Skin of body (tissue), 2 donors: ENCODE results near the gene ITSN1. TPM values are rescaled to one million over a fixed set of nuclear protein-coding genes. Genes with fewer than 3 reads are reported as not detected.
A peak's percentile ranks its signal among the peaks of the same experiment; 100 is the strongest.
"Not testable (repeated sequence)": the region's sequence is repeated elsewhere in the genome, so short reads cannot be mapped to it uniquely, and the experiment has no call there.

Experiments
- DNase-seq: peaks from one replicate; lab custom pipeline; 2025; lab: John Stamatoyannopoulos, UW
- total RNA-seq: library from RNA; depleted of rRNA; stranded (reverse); fragments of >200 nt; gene quantifications from one replicate; pipeline ENCODE4 v1.2.3, GENCODE V29; 2014

Gene ITSN1
- total RNA-seq, 1 donor from 2014 or later: 42.6 TPM

DNA sequence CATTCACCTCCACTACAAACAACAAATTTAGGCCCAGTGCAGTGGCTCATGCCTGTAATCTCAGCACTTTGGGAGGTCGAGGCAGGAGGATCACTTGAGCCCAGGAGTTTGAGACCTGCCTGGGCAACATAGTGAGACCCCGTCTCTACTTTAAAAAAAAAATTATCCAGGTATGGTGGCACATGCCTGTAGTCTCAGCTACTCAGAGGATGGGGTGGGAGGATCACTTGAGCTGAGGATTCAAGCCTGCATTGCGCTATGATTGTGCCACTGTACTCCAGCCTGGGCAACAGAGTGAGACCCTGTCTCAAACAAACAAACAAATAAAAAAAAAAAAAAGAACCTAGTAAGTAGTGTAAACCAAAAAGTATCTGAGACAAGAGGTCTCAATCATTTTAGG lies 86.8 kb downstream of the ITSN1 start:
- DNase-seq: not testable (repeated sequence)

DNA sequence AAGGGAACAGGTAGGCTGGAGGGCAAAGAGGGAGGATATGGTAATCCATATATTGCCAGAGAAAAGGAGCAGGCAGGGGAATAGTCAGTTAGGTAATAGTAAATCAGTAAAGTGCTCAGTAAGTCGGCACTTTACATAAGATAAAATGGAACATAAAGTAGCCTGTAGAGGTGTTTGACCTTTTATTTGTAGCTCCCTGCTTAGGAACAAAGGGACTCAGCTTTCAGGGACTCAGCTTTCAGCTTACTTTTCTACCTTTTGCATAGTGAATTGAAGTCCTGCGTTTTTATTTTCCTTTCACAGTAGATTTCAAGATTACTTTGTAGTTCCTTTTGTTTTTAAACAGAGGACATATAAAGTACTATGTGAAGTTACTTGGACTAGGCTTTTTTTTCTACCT lies 87.3 kb downstream of the ITSN1 start:
- no peak for DNase-seq

DNA sequence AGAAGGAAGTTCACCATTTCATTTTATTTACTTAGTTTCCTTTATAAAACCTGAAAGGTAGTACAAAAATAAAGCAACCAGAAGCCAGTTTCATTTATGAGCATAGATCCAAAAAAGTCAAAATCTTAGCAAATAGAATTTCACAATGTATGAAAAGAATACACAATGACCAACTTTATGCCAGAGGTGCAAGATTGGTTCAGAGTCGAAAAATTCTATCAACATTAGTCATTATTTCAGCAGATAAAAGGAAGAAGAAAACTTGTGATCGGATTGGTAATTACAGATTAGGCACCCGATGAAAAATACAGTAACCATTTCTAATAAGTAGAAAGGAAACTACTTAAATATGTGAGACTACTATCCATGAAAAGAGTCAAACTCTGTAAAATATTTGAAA lies 89.1 kb downstream of the ITSN1 start:
- no peak for DNase-seq

DNA sequence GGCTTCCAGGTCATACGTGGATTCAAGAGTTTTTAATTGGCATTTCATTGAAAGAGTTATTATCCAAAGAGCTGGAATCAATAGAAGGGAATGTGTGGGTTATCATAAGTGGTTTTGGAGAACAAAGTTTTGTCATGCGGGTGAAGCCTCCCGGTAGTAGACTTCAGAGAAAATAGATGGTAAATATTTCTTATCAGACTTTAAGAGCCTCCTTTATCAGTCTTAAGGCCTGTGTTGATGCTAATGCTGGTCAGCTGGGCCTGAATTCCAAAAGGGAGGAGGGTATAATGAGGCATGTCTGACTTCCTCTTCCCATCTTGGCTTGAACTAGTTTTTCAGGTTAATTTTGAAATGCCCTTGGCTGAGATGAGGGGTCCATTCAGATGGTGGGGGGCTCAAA lies 89.7 kb downstream of the ITSN1 start:
- DNase-seq: no peak

DNA sequence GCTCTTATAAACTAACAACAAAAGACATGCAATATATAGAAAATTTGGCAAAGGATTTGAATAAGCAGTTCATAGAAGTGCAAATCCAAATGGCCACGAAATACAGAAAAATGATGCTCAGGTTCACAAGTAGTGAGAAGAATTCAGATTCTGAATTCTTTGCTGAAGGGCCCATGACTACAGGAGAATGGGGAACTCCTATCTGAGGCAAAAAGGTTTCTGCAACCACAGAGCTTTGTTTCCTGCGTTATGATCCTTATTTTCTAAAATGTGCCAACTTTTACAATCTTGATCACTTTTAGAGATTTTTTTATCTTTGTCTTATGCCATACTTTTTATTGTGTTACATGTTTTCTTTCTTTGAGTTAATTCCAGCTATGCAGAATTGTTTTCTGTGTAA lies 91.3 kb downstream of the ITSN1 start:
- DNase-seq: no peak

DNA sequence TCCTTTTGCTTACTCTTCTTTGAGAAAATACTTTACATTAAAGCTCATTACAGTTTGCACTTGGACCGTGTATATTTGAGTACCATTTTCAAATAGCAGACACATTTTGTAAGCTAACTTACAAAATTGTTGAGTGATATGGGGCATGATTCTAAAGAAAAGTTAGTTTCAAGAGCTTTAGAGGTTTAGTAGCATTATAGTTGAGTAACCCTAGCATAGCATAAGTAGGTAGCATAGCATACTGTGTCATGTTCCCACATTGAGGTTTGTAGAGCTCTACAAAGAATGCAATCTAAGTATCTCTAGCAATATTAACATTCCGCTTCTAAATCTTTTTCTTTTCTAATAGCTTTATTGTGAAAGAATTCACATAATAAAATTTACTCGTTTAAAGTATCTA lies 92.0 kb downstream of the ITSN1 start:
- no peak for DNase-seq

DNA sequence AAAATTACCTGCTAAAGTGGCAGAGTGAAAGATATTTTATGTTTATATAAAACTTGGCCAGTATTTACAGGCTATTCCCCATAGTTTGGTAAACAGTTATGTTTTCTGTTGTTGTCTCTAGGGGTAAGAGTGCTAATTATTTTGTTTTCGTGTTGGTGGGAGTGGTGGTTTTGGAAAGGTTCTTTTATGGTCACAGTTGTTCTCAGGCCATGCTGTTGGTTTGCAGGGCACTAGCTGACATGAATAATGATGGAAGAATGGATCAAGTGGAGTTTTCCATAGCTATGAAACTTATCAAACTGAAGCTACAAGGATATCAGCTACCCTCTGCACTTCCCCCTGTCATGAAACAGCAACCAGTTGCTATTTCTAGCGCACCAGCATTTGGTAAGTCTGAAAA lies 92.5 kb downstream of the ITSN1 start:
- no peak for DNase-seq

DNA sequence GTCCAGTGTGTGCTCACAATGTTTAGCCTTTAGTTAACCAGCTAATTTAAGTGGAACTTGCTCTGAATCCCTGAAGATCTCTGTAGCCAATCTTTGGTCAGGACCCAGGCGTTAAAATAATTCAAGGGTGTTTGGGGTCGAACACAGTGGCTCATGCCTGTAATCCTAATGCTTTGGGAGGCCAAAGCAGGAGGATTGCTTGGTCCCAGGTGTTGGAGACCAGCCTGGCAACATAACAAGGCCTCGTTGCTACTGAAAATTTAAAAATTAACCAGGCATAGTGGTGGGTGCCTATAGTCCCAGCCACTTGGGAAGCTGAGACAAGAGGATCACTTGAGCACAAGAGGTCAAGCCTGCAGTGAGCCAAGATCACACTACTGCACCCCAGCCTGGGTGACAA lies 94.3 kb downstream of the ITSN1 start:
- DNase-seq: no peak

DNA sequence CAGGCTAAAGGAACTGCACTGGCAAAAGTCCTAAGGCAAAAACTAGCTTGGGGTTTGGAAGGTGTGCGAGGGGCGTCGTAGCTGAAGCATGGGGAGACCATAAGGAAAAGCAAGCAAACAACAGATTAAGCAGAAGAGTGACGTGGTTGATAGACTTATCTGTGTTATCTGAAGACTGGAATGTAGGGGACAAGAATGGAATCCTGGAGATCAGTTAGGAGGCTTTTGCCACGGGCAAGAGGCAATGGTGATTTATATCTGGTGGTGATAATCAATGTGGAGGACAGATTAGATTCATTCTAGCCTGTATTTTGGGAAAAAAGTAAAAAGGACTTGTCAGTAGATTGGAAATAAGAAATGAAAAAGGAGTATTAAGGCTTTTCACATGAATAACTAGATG lies 97.4 kb downstream of the ITSN1 start:
- DNase-seq: no peak

DNA sequence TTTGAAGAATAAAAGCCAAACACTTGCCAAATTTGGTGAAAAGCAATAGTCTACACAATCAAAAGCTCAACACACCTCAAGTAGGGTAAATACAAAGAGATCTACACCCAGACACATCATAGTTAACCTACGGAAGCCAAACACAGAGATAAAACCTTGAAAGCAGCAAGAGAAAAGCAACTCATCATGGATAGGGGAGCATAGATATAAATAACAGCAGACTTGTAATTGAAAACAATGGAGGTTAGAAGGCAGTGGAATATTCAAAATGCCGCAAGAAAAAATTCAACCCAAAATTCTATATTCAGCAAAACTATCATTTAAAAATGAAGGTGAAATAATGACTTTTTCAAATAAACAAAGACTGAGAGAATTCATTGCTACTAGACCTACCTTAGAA lies 105.1 kb downstream of the ITSN1 start:
- no peak for DNase-seq

DNA sequence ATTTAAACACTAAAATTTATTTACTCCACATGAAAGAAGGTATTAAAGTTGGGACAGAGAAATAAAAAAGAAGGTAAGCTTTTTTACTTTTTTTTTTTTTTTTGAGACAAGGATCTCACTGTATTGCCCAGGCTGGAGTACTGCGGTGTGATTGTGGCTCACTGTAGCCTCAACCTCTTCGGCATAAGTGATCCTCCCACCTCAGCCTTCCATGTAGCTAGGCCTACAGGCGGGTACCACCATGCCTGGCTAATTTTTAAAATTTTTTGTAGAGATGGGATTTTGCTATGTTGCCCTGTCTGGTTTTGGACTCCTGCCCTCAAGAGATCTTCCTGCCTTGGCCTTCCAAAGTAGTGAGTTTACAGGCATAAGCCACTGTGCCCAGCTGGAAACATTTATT lies 106.6 kb downstream of the ITSN1 start:
- DNase-seq: no peak

DNA sequence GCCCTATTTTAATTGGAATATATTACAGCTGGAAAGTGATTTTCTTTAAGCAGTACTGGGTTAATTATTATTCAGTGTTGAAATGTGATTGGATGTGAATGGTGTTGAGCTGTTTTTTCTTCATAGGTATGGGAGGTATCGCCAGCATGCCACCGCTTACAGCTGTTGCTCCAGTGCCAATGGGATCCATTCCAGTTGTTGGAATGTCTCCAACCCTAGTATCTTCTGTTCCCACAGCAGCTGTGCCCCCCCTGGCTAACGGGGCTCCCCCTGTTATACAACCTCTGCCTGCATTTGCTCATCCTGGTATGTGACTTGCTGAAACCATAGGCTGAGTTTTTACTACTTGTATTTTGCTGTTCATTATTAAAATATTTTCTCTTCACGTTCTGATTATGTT lies 107.7 kb downstream of the ITSN1 start:
- DNase-seq: no peak

DNA sequence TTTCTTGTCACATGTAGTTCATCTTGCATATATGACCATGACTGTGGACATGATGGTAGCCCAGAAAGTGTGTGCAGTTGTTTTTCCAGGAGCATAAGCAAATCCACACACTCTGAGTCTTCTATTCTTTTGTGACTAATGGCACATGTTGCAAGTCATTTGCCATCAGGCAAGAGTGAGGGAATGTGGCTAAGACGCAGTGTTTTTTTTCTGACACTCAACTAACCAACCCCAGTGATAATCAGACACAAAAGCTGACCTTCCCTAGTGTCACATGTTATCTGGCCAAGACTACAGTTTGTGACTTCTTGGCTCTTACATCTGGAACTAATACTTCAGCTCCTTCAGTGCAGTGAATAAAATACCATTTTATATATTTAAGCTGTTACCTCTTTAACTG lies 108.8 kb downstream of the ITSN1 start:
- DNase-seq: no peak

DNA sequence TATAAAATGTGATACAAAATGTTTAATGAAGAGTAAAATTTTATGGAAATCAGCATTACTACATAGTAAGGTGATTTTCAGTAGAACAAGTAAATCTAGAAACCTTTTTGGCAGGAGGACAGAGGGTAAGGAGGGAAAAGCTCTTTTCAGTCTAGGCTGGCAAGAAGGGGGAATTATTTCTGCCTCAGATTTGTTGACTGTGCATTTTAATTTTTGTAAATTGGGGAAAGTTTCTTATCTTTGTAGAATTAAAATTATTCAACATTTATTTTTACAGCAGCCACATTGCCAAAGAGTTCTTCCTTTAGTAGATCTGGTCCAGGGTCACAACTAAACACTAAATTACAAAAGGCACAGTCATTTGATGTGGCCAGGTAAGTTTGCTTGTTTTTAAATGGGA lies 109.2 kb downstream of the ITSN1 start:
- DNase-seq: no peak

DNA sequence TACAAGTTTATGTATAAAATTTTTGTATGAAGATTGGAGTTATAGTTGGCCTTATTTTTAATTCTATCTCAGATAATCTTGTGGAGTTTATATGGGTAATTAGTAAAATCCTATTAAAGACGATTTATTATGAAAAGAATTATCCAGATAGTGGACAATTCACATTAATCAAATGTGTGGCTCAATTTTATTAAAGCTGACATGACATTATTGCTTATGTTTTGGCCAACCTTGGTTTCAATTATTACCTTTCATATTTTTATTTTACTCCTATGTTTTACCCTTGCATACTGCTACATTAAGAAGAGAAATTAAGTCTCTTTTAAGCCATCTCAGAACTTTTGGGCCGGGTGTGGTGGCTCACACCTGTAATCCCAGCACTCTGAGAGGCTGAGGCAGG lies 110.0 kb downstream of the ITSN1 start:
- DNase-seq: no peak

DNA sequence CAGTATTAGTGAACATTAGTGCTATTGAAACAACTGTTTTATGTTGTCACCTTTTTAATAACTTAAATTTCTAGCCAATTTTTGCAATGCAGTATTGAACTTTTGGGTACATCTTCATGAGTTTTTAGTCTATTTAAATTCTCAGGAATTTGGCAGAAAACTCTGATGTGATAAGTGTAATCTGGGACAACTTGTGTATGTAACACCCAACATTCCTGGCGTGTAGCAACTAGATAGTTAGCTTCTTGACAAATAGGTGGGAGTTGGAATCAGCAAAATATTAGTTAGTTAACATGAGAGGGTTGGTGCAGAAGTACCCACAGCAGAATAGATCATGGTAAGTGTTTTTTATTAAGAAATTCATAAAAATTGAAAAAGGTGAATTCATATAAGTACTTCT lies 111.6 kb downstream of the ITSN1 start:
- no peak for DNase-seq

DNA sequence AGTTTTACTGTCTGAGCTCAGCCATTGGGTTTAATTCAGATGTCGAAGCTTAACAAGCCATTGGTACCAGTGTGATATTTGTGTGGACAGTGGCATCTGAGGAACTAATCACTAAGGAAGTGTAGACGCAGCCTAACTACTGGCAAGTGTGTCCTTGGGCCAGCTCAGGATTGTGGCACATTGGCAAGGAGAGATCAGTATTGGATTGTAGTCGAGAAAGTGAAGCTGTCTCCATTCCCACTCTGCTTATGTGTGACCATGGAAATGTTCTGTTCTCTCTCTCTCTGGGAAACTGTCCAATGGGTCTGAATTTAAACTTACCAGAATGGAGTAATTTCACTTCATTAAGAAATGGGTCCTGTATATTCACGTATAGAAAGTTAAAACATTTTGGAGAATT lies 112.2 kb downstream of the ITSN1 start:
- no peak for DNase-seq

DNA sequence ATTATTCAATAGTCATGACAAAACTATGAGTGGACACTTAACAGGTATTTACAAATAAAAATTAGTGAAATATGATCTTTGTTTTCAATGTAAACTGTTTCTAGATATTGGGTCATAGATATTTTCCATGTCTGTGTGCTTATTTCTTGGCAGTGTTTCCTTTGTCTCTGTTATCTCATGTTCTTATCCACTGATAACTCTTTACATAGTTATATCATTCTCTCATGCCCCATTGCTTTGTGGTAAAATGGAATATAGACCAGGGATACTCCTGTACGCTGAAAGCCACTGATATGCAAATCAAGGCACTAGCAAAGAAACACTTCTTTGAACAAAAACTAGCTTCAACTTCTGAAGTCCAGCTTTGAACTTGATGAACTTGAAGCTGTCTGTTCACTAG lies 113.1 kb downstream of the ITSN1 start:
- DNase-seq: no peak

DNA sequence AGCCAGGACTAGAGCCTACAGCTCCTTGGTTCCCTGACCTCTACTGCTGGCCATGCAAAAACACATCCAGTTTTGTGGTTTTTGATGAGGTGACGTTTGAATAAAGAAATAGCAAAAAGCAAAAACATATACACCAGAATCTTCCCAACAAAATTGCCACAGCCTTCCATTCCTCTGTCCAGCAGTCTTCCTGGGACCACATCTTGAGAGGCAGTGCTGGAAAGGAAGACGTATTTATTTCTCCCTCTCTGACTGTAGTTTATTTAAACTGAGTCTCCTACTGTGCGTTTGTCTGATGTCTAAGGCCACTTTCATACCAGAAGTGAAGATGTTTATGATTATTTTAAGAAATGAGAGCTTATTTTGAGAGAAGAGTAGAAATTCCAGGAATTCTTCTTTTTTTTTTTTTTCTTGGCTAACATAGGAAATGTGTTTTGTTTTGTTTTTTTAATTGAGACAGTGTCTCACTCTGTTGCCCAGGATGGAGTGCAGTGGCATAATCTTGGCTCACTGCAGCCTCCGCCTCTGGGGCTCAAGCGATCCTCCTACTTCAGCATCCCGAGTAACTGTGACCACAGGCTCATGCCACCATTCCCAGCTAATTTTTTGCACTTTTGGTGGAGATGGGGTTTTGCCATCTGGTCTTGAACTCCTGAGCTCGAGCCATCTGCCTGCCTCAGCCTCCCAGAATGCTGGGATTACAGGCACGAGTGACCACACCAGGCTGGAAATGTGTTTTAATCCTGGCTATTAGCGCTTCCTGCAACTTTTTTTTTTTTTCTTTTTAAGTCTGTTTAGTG lies 118.5 kb downstream of the ITSN1 start:
- no peak for DNase-seq

DNA sequence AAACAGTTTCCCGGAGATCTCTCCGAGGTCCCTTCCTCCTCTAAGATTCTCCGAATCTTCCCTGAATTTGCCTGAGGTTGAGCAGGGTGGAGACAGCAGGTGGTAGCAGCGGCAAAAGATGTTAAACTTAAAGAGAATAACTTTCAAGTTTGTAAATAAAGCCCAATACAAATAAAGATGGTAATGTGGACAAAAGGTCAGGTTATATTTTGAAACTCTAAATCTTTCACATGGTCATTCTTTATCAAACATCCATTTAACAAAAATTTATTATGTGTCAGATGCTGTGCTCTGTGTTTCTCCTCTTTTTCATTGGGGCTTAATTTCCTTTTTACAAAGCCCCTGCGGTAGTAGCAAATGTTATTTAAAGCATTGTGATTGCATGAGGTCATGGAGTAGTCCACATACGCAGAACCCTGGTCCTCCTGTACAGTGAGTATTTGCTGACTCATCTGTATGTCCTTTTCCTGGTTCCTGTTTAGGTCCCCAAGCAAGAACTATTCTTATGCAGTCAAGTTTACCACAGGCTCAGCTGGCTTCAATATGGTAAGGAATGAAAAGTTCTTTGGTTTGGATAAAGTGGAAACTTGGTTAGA lies 119.2 kb downstream of the ITSN1 start:
- DNase-seq: peak; percentile 69

DNA sequence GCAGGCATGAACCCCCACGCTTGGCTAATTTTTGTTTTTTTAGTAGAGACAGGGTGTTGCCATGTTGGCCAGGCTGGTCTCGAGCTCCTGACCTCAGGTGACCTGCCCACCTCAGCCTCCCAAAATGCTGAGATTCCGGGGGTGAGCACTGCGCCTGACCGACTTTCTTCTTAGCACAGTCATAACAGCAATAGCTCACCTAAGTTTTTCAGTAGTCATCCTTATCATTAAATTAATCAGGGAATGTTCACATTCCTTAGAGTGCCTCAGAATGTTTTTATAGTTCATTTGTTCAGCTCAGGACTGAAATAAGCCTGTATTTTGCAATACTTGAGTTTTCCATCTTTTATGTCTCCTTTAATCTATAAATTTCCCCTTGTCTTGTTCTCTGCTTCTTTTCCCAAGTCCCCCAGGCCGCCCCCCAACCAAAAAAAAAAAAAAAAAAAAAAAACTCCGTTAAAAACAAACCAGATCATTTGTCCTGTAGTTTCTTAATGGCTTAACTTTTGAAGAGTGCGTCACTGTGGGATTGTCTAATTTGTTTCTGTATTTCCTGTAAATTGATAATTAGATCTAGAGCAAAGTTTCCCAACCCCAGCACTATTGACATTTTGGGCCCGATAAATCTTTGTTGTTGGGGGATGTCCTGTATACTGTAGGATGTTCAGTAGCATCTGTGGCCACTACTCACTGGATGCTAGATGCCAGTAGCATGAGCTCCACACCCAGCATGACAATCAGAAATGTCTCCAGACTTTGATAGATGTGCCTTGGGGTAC lies 120.7 kb downstream of the ITSN1 start:
- no peak for DNase-seq

DNA sequence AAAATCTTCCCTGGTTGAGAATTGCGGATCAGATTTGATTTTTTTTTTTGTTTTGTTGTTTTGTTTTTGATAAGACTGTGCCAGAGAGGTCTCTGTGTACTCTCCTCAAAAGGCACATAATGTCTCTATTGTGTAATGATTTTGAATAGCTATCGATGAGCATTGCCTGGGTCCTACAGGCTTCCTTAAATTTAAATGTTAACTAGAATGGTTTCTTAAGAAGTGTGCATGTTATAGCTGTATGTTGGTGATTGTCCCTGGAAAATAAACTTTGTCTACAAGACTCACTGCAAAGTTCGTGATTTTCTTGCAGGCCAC lies 121.2 kb downstream of the ITSN1 start:
- DNase-seq: no peak

DNA sequence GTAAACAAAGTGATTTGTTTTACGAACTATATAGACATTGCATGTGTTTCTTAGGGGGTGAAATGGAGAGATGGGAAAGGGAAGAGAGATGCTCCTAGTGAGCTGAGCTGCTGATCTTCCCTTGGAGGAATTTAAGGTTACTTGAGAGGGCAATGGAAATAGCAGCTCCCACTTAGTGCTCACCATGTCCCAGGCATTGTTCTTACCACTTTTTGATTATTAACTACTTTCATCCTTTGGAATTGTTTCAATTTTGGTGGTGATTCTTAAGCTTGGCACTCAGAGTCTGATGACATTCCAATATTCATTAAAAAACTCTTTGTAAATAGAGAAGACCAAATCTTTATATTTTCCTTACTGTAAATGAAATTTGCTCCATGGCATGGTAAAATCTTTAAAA lies 124.9 kb downstream of the ITSN1 start:
- DNase-seq: no peak
